ENCODE results near the gene ARHGAP28. TPM values are rescaled to one million over a fixed set of nuclear protein-coding genes. Genes with fewer than 3 reads are reported as not detected.

The ARHGAP28 gene
- total RNA-seq, 1 experiment from 2014 or later, result not detected

GRCh38 chr18:6712401-6712800 is 17.1 kb upstream of the ARHGAP28 start:
- Mint-ChIP-seq H3K27ac (ENCODE audit: unreplicated experiment) (no peak overlapping the region), H3K9me3 (ENCODE audit: low read depth, unreplicated experiment) (no peaks in the 10 kb centered on the region), H3K4me3 (ENCODE audit: low read depth, unreplicated experiment) (no peak overlapping the region), H3K4me1 (ENCODE audit: low read depth, unreplicated experiment) (no peaks in the 10 kb centered on the region), H3K36me3 (ENCODE audit: insufficient read depth, unreplicated experiment) (no peaks in the 10 kb centered on the region), H3K27me3 (ENCODE audit: unreplicated experiment) (peaks cover 25% of the 10 kb centered on the region)
- no peak for TF ChIP-seq CTCF (IDR thresholded peaks at IDR 0.05; ENCODE audit: unreplicated experiment)
- intact Hi-C loops (cut with micrococcal nuclease; ENCODE audit: unreplicated experiment), result no loop called here
- CTCF ChIA-PET, result no interaction called here
- no TSS peak for BruUV-seq (replicated peaks)
- DNase-seq, result no peak

- CTCF ChIA-PET, result no interaction called here
- no peaks in the 10 kb centered on the region for H3K36me3 Mint-ChIP-seq (ENCODE audit: insufficient read depth, unreplicated experiment)
- H3K4me3 Mint-ChIP-seq (ENCODE audit: low read depth, unreplicated experiment), result no peak overlapping the region
- H3K27me3 Mint-ChIP-seq (ENCODE audit: unreplicated experiment), result peaks cover 34% of the 10 kb centered on the region
- TF ChIP-seq CTCF (IDR thresholded peaks at IDR 0.05; ENCODE audit: unreplicated experiment), result no peak
- no peak overlapping the region for H3K27ac Mint-ChIP-seq (ENCODE audit: unreplicated experiment)
- H3K4me1 Mint-ChIP-seq (ENCODE audit: low read depth, unreplicated experiment), result no peaks in the 10 kb centered on the region
- intact Hi-C loops (cut with micrococcal nuclease; ENCODE audit: unreplicated experiment), result no loop called here
- no peak for DNase-seq
- no peaks in the 10 kb centered on the region for H3K9me3 Mint-ChIP-seq (ENCODE audit: low read depth, unreplicated experiment)
- no TSS peak for BruUV-seq (replicated peaks)
These were observed 15.5 kb upstream of the ARHGAP28 start for GRCh38 chr18:6714010-6714409.

- H3K4me1 Mint-ChIP-seq (ENCODE audit: low read depth, unreplicated experiment), result no peaks in the 10 kb centered on the region
- no peaks in the 10 kb centered on the region for H3K9me3 Mint-ChIP-seq (ENCODE audit: low read depth, unreplicated experiment)
- DNase-seq, result no peak
- TF ChIP-seq CTCF (IDR thresholded peaks at IDR 0.05; ENCODE audit: unreplicated experiment), result no peak
- peaks cover 75% of the 10 kb centered on the region for H3K27me3 Mint-ChIP-seq (ENCODE audit: unreplicated experiment)
- no TSS peak for BruUV-seq (replicated peaks)
- CTCF ChIA-PET, result no interaction called here
- no peak overlapping the region for H3K27ac Mint-ChIP-seq (ENCODE audit: unreplicated experiment)
- no peak overlapping the region for H3K4me3 Mint-ChIP-seq (ENCODE audit: low read depth, unreplicated experiment)
- H3K36me3 Mint-ChIP-seq (ENCODE audit: insufficient read depth, unreplicated experiment), result no peaks in the 10 kb centered on the region
- intact Hi-C loops (cut with micrococcal nuclease; ENCODE audit: unreplicated experiment), result no loop called here
These were observed 11.2 kb upstream of the ARHGAP28 start for GRCh38 chr18:6718267-6718666.

GRCh38 chr18:6719098-6719846 is 10.2 kb upstream of the ARHGAP28 start:
- Mint-ChIP-seq H3K9me3 (ENCODE audit: low read depth, unreplicated experiment) (no peaks in the 10 kb centered on the region), H3K36me3 (ENCODE audit: insufficient read depth, unreplicated experiment) (no peaks in the 10 kb centered on the region), H3K4me3 (ENCODE audit: low read depth, unreplicated experiment) (no peak overlapping the region), H3K27ac (ENCODE audit: unreplicated experiment) (no peak overlapping the region), H3K4me1 (ENCODE audit: low read depth, unreplicated experiment) (no peaks in the 10 kb centered on the region), H3K27me3 (ENCODE audit: unreplicated experiment) (peaks cover 68% of the 10 kb centered on the region)
- CTCF ChIA-PET, result no interaction called here
- BruUV-seq (replicated peaks), result no TSS peak
- intact Hi-C loops (cut with micrococcal nuclease; ENCODE audit: unreplicated experiment), result no loop called here
- no peak for TF ChIP-seq CTCF (IDR thresholded peaks at IDR 0.05; ENCODE audit: unreplicated experiment)
- DNase-seq, result no peak

Measured in Calu3 (cell line).